ENCODE measurements around the gene CSMD2. TPM values are rescaled to one million over a fixed set of nuclear protein-coding genes. Genes with fewer than 3 reads are reported as not detected.

CSMD2 gene
- total RNA-seq, 3 donors from 2014 or later = 0.12 to 0.41 (median 0.28) TPM

GRCh38 chr1:33738536-33738935 lies 426.5 kb downstream of the CSMD2 start:
- H3K9me3 ChIP-seq = no peaks in the 10 kb centered on the region
- H3K4me1 ChIP-seq (ENCODE audit: low read depth) = no peaks in the 10 kb centered on the region
- ATAC-seq (no peak), DNase-seq (no peak)
- intact Hi-C loops (cut with DNase I, micrococcal nuclease) = no loop called here
- no peak overlapping the region for H3K4me3 ChIP-seq
- H3K36me3 ChIP-seq (ENCODE audit: low read depth) = no peaks in the 10 kb centered on the region
- no peak for TF ChIP-seq CTCF (IDR thresholded peaks at IDR 0.05)

DNA sequence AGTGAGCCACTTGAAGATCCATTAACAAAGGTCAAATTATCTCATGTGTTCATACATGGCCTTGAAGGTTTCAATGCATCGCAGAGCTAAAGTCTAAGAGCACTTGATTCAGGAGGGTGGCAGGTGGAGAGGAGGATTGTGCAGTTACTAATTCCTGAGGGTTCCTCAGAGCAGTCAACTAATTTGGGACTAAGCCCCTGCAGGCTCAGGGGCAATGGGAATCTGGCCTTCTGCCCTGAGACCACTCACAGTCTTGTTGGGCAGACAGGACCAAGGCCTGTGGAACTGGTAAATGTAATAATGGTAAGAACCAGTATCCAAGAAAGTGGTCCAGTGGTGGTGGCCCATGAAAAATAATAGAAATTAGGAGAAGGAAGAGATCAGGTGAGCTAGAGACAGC lies 428.5 kb downstream of the CSMD2 start:
- Histone ChIP-seq H3K4me1 (ENCODE audit: low read depth) (no peaks in the 10 kb centered on the region), H3K9me3 (no peaks in the 10 kb centered on the region), H3K36me3 (ENCODE audit: low read depth) (no peaks in the 10 kb centered on the region), H3K4me3 (no peak overlapping the region)
- intact Hi-C loops (cut with DNase I, micrococcal nuclease) = no loop called here
- ATAC-seq (no peak), DNase-seq (no peak)
- no peak for TF ChIP-seq CTCF (IDR thresholded peaks at IDR 0.05)

DNA sequence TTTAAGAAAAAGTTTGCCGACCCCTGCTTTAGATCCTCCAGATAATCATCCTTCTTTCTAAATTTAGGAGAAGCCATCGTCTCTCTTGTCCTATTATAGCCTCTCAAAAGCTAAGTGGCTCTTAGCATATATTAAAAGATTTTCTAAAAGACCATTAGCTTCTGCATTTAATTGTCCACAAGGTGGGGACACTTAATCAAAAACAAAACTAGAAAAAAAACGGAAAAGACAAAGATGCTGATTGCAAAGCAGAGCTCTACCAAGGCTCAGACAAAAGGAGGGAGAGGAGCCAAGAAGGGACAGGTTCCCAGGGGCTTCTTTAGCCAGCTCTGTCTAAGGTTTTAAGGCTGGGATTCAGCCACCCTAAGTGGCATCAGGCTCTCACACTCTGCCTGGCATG lies 429.4 kb downstream of the CSMD2 start:
- Histone ChIP-seq H3K36me3 (ENCODE audit: low read depth) (no peaks in the 10 kb centered on the region), H3K4me3 (no peak overlapping the region), H3K4me1 (ENCODE audit: low read depth) (no peaks in the 10 kb centered on the region), H3K9me3 (no peaks in the 10 kb centered on the region)
- intact Hi-C loops (cut with DNase I, micrococcal nuclease) = no loop called here
- DNase-seq (no peak), ATAC-seq (no peak)
- no peak for TF ChIP-seq CTCF (IDR thresholded peaks at IDR 0.05)

GRCh38 chr1:33727310-33727709 lies 437.7 kb downstream of the CSMD2 start:
- TF ChIP-seq CTCF (IDR thresholded peaks at IDR 0.05) = no peak
- Histone ChIP-seq H3K4me3 (no peak overlapping the region), H3K4me1 (ENCODE audit: low read depth) (no peaks in the 10 kb centered on the region), H3K36me3 (ENCODE audit: low read depth) (no peaks in the 10 kb centered on the region), H3K9me3 (no peaks in the 10 kb centered on the region)
- ATAC-seq (no peak), DNase-seq (no peak)
- intact Hi-C loops (cut with DNase I, micrococcal nuclease) = no loop called here

GRCh38 chr1:33726274-33726804 lies 438.7 kb downstream of the CSMD2 start:
- no peaks in the 10 kb centered on the region for H3K36me3 ChIP-seq (ENCODE audit: low read depth)
- no peaks in the 10 kb centered on the region for H3K4me1 ChIP-seq (ENCODE audit: low read depth)
- TF ChIP-seq CTCF (IDR thresholded peaks at IDR 0.05) = no peak
- DNase-seq (no peak), ATAC-seq (no peak)
- no peak overlapping the region for H3K4me3 ChIP-seq
- intact Hi-C loops (cut with DNase I, micrococcal nuclease) = no loop called here
- H3K9me3 ChIP-seq = no peaks in the 10 kb centered on the region

- no peak for DNase-seq
- no peaks in the 10 kb centered on the region for H3K9me3 ChIP-seq
- no peak for TF ChIP-seq CTCF (IDR thresholded peaks at IDR 0.05)
- no peaks in the 10 kb centered on the region for H3K4me1 ChIP-seq (ENCODE audit: low read depth)
- no peak for ATAC-seq
- intact Hi-C loops (cut with DNase I, micrococcal nuclease) = no loop called here
- no peak overlapping the region for H3K4me3 ChIP-seq
- H3K36me3 ChIP-seq (ENCODE audit: low read depth) = no peaks in the 10 kb centered on the region
Observed at GRCh38 chr1:33725556-33726160, 439.4 kb downstream of the CSMD2 start.

All from mucosa of descending colon (tissue), 3 donors.